ENCODE results near the gene HS3ST6.
"Not testable (repeated sequence)": the region's sequence is repeated elsewhere in the genome, so short reads cannot be mapped to it uniquely, and the experiment has no call there.

HS3ST6 gene

GRCh38 chr16:1918351-1919326 is at the start of gene HS3ST6:
Gene HS3ST6, minus strand, starts transcription at chr16:1918415. Its CDS starts 92 bp downstream, at chr16:1918323.
- Mint-ChIP-seq H3K27me3 (peaks cover 58% of the 10 kb centered on the region), H3K4me1 (ENCODE audit: low read depth) (no peaks in the 10 kb centered on the region), H3K4me3 (no peak within 1 kb of the TSS), H3K36me3 (ENCODE audit: low read depth) (no peaks in the 10 kb centered on the region), H3K27ac (no peak within 1 kb of the TSS), H3K9me3 (no peaks in the 10 kb centered on the region)

GRCh38 chr16:1966460-1966859 is 48.2 kb upstream of the HS3ST6 start, which contains the start of gene RNF151:
Gene RNF151, plus strand, starts transcription at chr16:1966856. Its CDS starts 26 bp downstream, at chr16:1966882.
- Mint-ChIP-seq H3K4me3 (peak within 1 kb of the TSS; percentile 98), H3K9me3 (no peaks in the 10 kb centered on the region), H3K4me1 (ENCODE audit: low read depth) (peaks cover 43% of the 10 kb centered on the region), H3K27ac (peak within 1 kb of the TSS; percentile 97), H3K27me3 (no peaks in the 10 kb centered on the region), H3K36me3 (ENCODE audit: low read depth) (peaks cover 43% of the 10 kb centered on the region)

GRCh38 chr16:1965396-1966001 is 47.3 kb upstream of the HS3ST6 start:
- peak overlapping the region; percentile 98 for H3K4me3 Mint-ChIP-seq
- no peaks in the 10 kb centered on the region for H3K9me3 Mint-ChIP-seq
- peaks cover 51% of the 10 kb centered on the region for H3K36me3 Mint-ChIP-seq (ENCODE audit: low read depth)
- H3K27me3 Mint-ChIP-seq = no peaks in the 10 kb centered on the region
- H3K4me1 Mint-ChIP-seq (ENCODE audit: low read depth) = peaks cover 45% of the 10 kb centered on the region
- H3K27ac Mint-ChIP-seq = peak overlapping the region; percentile 97

GRCh38 chr16:1964506-1965395 is 46.5 kb upstream of the HS3ST6 start, which contains the start of gene RPS2:
Gene RPS2, minus strand, starts transcription at chr16:1964826. Its CDS starts 201 bp downstream, at chr16:1964625.
- Mint-ChIP-seq H3K27me3 (no peaks in the 10 kb centered on the region), H3K4me1 (ENCODE audit: low read depth) (peaks cover 45% of the 10 kb centered on the region), H3K4me3 (peak within 1 kb of the TSS; percentile 98), H3K9me3 (no peaks in the 10 kb centered on the region), H3K27ac (peak within 1 kb of the TSS; percentile 98), H3K36me3 (ENCODE audit: low read depth) (peaks cover 51% of the 10 kb centered on the region)

GRCh38 chr16:1963806-1964505 is 45.7 kb upstream of the HS3ST6 start:
- Mint-ChIP-seq H3K36me3 (ENCODE audit: low read depth) (peaks cover 51% of the 10 kb centered on the region), H3K4me3 (peak overlapping the region; percentile 98), H3K4me1 (ENCODE audit: low read depth) (peaks cover 49% of the 10 kb centered on the region), H3K27me3 (no peaks in the 10 kb centered on the region), H3K9me3 (no peaks in the 10 kb centered on the region), H3K27ac (peak overlapping the region; percentile 98)

GRCh38 chr16:1962161-1963153 is 44.2 kb upstream of the HS3ST6 start:
- peaks cover 49% of the 10 kb centered on the region for H3K4me1 Mint-ChIP-seq (ENCODE audit: low read depth)
- not testable (repeated sequence) for H3K27me3 Mint-ChIP-seq, H3K9me3 Mint-ChIP-seq
- H3K36me3 Mint-ChIP-seq (ENCODE audit: low read depth) = peaks cover 48% of the 10 kb centered on the region
- H3K27ac Mint-ChIP-seq = peak overlapping the region; percentile 98
- H3K4me3 Mint-ChIP-seq = peak overlapping the region; percentile 98

- H3K36me3 Mint-ChIP-seq (ENCODE audit: low read depth) = peaks cover 45% of the 10 kb centered on the region
These were observed 43.4 kb upstream of the HS3ST6 start for GRCh38 chr16:1961651-1962067.

GRCh38 chr16:1960665-1961630 is 42.7 kb upstream of the HS3ST6 start:
- peak overlapping the region; percentile 98 for H3K4me3 Mint-ChIP-seq
- H3K4me1 Mint-ChIP-seq (ENCODE audit: low read depth) = peaks cover 49% of the 10 kb centered on the region
- H3K9me3 Mint-ChIP-seq = no peaks in the 10 kb centered on the region
- H3K27me3 Mint-ChIP-seq = no peaks in the 10 kb centered on the region
- peaks cover 44% of the 10 kb centered on the region for H3K36me3 Mint-ChIP-seq (ENCODE audit: low read depth)
- H3K27ac Mint-ChIP-seq = peak overlapping the region; percentile 91

More at GRCh38 chr16:1961651-1962067, 43.4 kb upstream of the HS3ST6 start:
- H3K4me3 Mint-ChIP-seq = peak overlapping the region; percentile 98
- no peaks in the 10 kb centered on the region for H3K9me3 Mint-ChIP-seq
- H3K27me3 Mint-ChIP-seq = no peaks in the 10 kb centered on the region
- peak overlapping the region; percentile 98 for H3K27ac Mint-ChIP-seq
- peaks cover 49% of the 10 kb centered on the region for H3K4me1 Mint-ChIP-seq (ENCODE audit: low read depth)

GRCh38 chr16:1959269-1960039 is 41.2 kb upstream of the HS3ST6 start, which contains the start of gene NDUFB10:
Gene NDUFB10, plus strand, starts transcription at chr16:1959538. Its CDS starts 87 bp downstream, at chr16:1959625.
- Mint-ChIP-seq H3K4me1 (ENCODE audit: low read depth) (peaks cover 43% of the 10 kb centered on the region), H3K36me3 (ENCODE audit: low read depth) (peaks cover 37% of the 10 kb centered on the region), H3K9me3 (no peaks in the 10 kb centered on the region), H3K27me3 (no peaks in the 10 kb centered on the region), H3K27ac (peak within 1 kb of the TSS; percentile 91), H3K4me3 (peak within 1 kb of the TSS; percentile 98)

GRCh38 chr16:1958715-1959268 is 40.6 kb upstream of the HS3ST6 start:
- H3K36me3 Mint-ChIP-seq (ENCODE audit: low read depth) = peaks cover 32% of the 10 kb centered on the region
- peak overlapping the region; percentile 98 for H3K4me3 Mint-ChIP-seq
- no peaks in the 10 kb centered on the region for H3K9me3 Mint-ChIP-seq
- peaks cover 40% of the 10 kb centered on the region for H3K4me1 Mint-ChIP-seq (ENCODE audit: low read depth)
- H3K27me3 Mint-ChIP-seq = no peaks in the 10 kb centered on the region
- peak overlapping the region; percentile 91 for H3K27ac Mint-ChIP-seq

- H3K4me1 Mint-ChIP-seq (ENCODE audit: low read depth) = peaks cover 33% of the 10 kb centered on the region
- H3K27me3 Mint-ChIP-seq, H3K4me3 Mint-ChIP-seq, H3K9me3 Mint-ChIP-seq, H3K27ac Mint-ChIP-seq: not testable (repeated sequence)
- peaks cover 25% of the 10 kb centered on the region for H3K36me3 Mint-ChIP-seq (ENCODE audit: low read depth)
These were observed 39.9 kb upstream of the HS3ST6 start for GRCh38 chr16:1958143-1958491.

Data from stimulated activated naive CD8-positive, alpha-beta T cell treated with anti-CD3 and anti-CD28 coated beads, Interleukin-15, Interleukin-2, amounts not matched to agents 100 ng/mL and 50 ng/mL, for 24 hours (primary cell).